HG02571 (cell line): ENCODE measurements around the gene AP5Z1.

Experiments
- ATAC-seq: cut with Tn5 transposase; IDR thresholded peaks from one replicate; pipeline ENCODE4 v1.9.1; 2021; ENCODE audit warnings: mild to moderate bottlenecking, moderate library complexity; ENCODE audit not compliant: unreplicated experiment

AP5Z1 gene

GRCh38 chr7:4837041-4837802 lies 61.8 kb downstream of the AP5Z1 start:
- no peak for ATAC-seq

- ATAC-seq = no peak
Observed at GRCh38 chr7:4837803-4838625, 62.6 kb downstream of the AP5Z1 start.

GRCh38 chr7:4838626-4839334 lies 63.4 kb downstream of the AP5Z1 start:
- no peak for ATAC-seq

GRCh38 chr7:4840079-4840501 lies 64.7 kb downstream of the AP5Z1 start:
- no peak for ATAC-seq
